K562 (cell line): ENCODE measurements around the gene SH3PXD2B. TPM values are rescaled to one million over a fixed set of nuclear protein-coding genes. Genes with fewer than 3 reads are reported as not detected.

Source experiments
- BRF1 ChIP-seq: IDR thresholded peaks from 3 replicates; pipeline ENCODE4 v1.6.1; 2011; ENCODE audit warnings: borderline replicate concordance, mild to moderate bottlenecking; ENCODE audit not compliant: insufficient read length; ENCODE audit errors: extremely low read depth
- FOXJ2 ChIP-seq: fragments of 200-800 bp; sonication (Bioruptor generic); IDR thresholded peaks from 2 replicates; pipeline ENCODE4 v1.6.1; 2016; ENCODE audit warnings: missing genetic modification characterization, missing compliant biosample characterization
- GABPA ChIP-seq: fragments of 200-800 bp; sonication (Bioruptor generic); conservative IDR thresholded peaks from 2 replicates; pipeline ENCODE4 v1.6.1; 2016; ENCODE audit warnings: low read depth, missing genetic modification characterization, missing compliant biosample characterization
- GABPB2 ChIP-seq: fragments of 250-450 bp; sonication (Bioruptor Pico); conservative IDR thresholded peaks from 2 replicates; pipeline ENCODE4 v1.5.1; 2021; ENCODE audit warnings: mild to moderate bottlenecking
- HINFP ChIP-seq: fragments of 450-650 bp; conservative IDR thresholded peaks from 2 replicates; pipeline ENCODE4 v1.6.1; 2016; ENCODE audit warnings: missing genetic modification characterization, low read depth, mild to moderate bottlenecking, control low read depth, missing compliant biosample characterization
- IRF2 ChIP-seq: sonication (generic); formaldehyde crosslinking; IDR thresholded peaks from 2 replicates; pipeline ENCODE4 v1.8.1; 2022; ENCODE audit warnings: mild to moderate bottlenecking, missing genetic modification reagents
- MED1 ChIP-seq: sonication (generic); formaldehyde crosslinking; IDR thresholded peaks from 2 replicates; pipeline ENCODE4 v1.8.1; 2023; ENCODE audit warnings: missing genetic modification reagents, borderline replicate concordance
- MXD1 ChIP-seq: fragments of 250-450 bp; sonication (Bioruptor Pico); IDR thresholded peaks from 2 replicates; pipeline ENCODE4 v1.8.0; 2021; ENCODE audit warnings: borderline replicate concordance, mild to moderate bottlenecking, moderate library complexity; ENCODE audit not compliant: poor library complexity, severe bottlenecking
- NR0B1 ChIP-seq: fragments of 450-650 bp; IDR thresholded peaks from one replicate; pipeline ENCODE4 v1.6.1; 2018; ENCODE audit warnings: mild to moderate bottlenecking, moderate library complexity; ENCODE audit not compliant: partially characterized antibody
- NR2C1 ChIP-seq, 2 experiments: fragments of 450-650 bp; IDR thresholded peaks; 2 replicates each; pipeline ENCODE4 v1.6.1; 2017; ENCODE audit warnings: mild to moderate bottlenecking in 2 of 2, antibody characterized with exemption in 1 of 2, inconsistent platforms in 1 of 2, missing compliant biosample characterization in 1 of 2, missing genetic modification characterization in 1 of 2
- PHB2 ChIP-seq: fragments of 450-650 bp; IDR thresholded peaks from 2 replicates; pipeline ENCODE4 v1.6.1; 2017; ENCODE audit warnings: low read depth
- PRDM10 ChIP-seq: fragments of 450-650 bp; IDR thresholded peaks from 2 replicates; pipeline ENCODE4 v1.6.1; 2018; ENCODE audit not compliant: partially characterized antibody
- RFX1 ChIP-seq: fragments of 450-650 bp; IDR thresholded peaks from 2 replicates; pipeline ENCODE4 v1.6.1; 2016; ENCODE audit warnings: mild to moderate bottlenecking, moderate library complexity
- RHOXF2B ChIP-seq: fragments of 250-450 bp; sonication (Bioruptor Pico); conservative IDR thresholded peaks from 2 replicates; pipeline ENCODE4 v1.5.1; 2021
- SAFB2 ChIP-seq: fragments of 200-400 bp; formaldehyde crosslinking; IDR thresholded peaks from 2 replicates; pipeline ENCODE4 v1.6.1; 2018; ENCODE audit warnings: borderline replicate concordance, low read length, low read depth, moderate library complexity; ENCODE audit not compliant: severe bottlenecking
- TBP ChIP-seq: optimal IDR thresholded peaks from 2 replicates; pipeline ENCODE3; 2011; ENCODE audit warnings: low read depth, low read length, improper control_type of control experiment
- USF2 ChIP-seq: sonication (generic); formaldehyde crosslinking; IDR thresholded peaks from 2 replicates; pipeline ENCODE4 v1.5.0; 2020; ENCODE audit warnings: missing genetic modification reagents
- ZNF253 ChIP-seq: fragments of 250-450 bp; sonication (Bioruptor Pico); conservative IDR thresholded peaks from 2 replicates; pipeline ENCODE4 v1.6.1; 2021; ENCODE audit warnings: mild to moderate bottlenecking
- ZNF324 ChIP-seq: fragments of 250-450 bp; sonication (Bioruptor Pico); IDR thresholded peaks from 2 replicates; pipeline ENCODE4 v1.4.0; 2020; ENCODE audit warnings: mild to moderate bottlenecking
- polyA plus RNA-seq, 8 experiments: library from polyadenylated mRNA; depleted of rRNA in 4 of 8; stranded (reverse) in 5 of 8; unstranded in 3 of 8; fragments of >200 nt; fragmentation: Nextera tagmentation in 2 of 8; fragmentation: Illumina TruSeq in 1 of 8; extraction: Ambion mirVana in 2 of 8; extraction: Trizol in 1 of 8; gene quantifications; 2 replicates each; pipeline versions ENCODE4 v1.2.1 to v1.2.3, GENCODE V29; 2011 to 2014; ENCODE audit warnings: inconsistent platforms in 1 of 8, missing spikeins in 1 of 8
- total RNA-seq, 7 experiments: library from RNA; depleted of rRNA in 6 of 7; stranded (reverse); fragments of >200 nt in 6 of 7; fragmentation: Illumina TruSeq in 2 of 7; extraction: Trizol in 2 of 7; gene quantifications; 2 replicates each; pipeline versions ENCODE4 v1.2.1 to v1.2.3, GENCODE V29; 2011 to 2021; ENCODE audit warnings: low replicate concordance in 1 of 7

Gene SH3PXD2B
- total and polyA plus RNA-seq, 9 of the 15 experiments (the other 6 are each of a cell fraction or from before 2014, with no cell fraction given), result 0.04 to 0.66 (median 0.19) TPM

- TF ChIP-seq PRDM10 (no peak), GABPB2 (CRISPR knock-in tag) (no peak), USF2 (CRISPR knock-in tag) (no peak), PHB2 (no peak), RFX1 (no peak), SAFB2 (no peak), TBP (no peak), MED1 (CRISPR knock-in tag) (no peak), NR0B1 (no peak), IRF2 (CRISPR knock-in tag) (no peak), ZNF324 (CRISPR knock-in tag) (no peak), NR2C1 (IDR thresholded peaks at IDR 0.05) (no peak), NR2C1 (tag; IDR thresholded peaks at IDR 0.05) (0 out of 2 replicates have a peak, but pooled peaks have one; percentile 47), FOXJ2 (tag) (peak; percentile 8), BRF1 (no peak), HINFP (tag) (no peak), RHOXF2B (CRISPR knock-in tag) (no peak), GABPA (tag) (peak; percentile 46; the same call in 1 of the 2 replicates), ZNF253 (CRISPR knock-in tag) (no peak), MXD1 (no peak)
Observed at GRCh38 chr5:172433513-172433912, 20.8 kb downstream of the SH3PXD2B start (continued).
